Uterus (tissue), 4 donors: Measurements from ENCODE around the gene PKNOX2. TPM values are rescaled to one million over a fixed set of nuclear protein-coding genes. Genes with fewer than 3 reads are reported as not detected.

Experiments used
- DNase-seq, 2 donors: peaks; one replicate each; pipeline ENCODE4 v3.0.0-alpha.2; 2019 to 2020
- H3K27ac ChIP-seq, 2 donors: fragments of 200-600 bp; sonication (generic); 1 replicate in 1 of 2; 2 replicates in 1 of 2; pipeline ENCODE4 v1.5.1; 2016 to 2018
- H3K27me3 ChIP-seq, 2 donors: fragments of 200-600 bp; sonication (generic); one replicate each; pipeline ENCODE4 v1.5.1; 2018 to 2019; ENCODE audit warnings: control low read depth in 1 of 2
- H3K36me3 ChIP-seq, 2 donors: fragments of 200-600 bp; sonication (generic); one replicate each; pipeline ENCODE4 v1.5.1; 2019; ENCODE audit warnings: control low read depth in 1 of 2
- H3K4me1 ChIP-seq, 2 donors: fragments of 200-600 bp; sonication (generic); one replicate each; pipeline ENCODE4 v1.5.1; 2018 to 2019; ENCODE audit warnings: control low read depth in 1 of 2
- H3K4me3 ChIP-seq, 2 donors: fragments of 200-600 bp; sonication (generic); 1 replicate in 1 of 2; 2 replicates in 1 of 2; pipeline ENCODE4 v1.5.1; 2018 to 2019; ENCODE audit warnings: mild to moderate bottlenecking in 1 of 2
- H3K9me3 ChIP-seq, 2 donors: fragments of 200-600 bp; sonication (generic); one replicate each; pipeline ENCODE4 v1.5.1; 2019; ENCODE audit warnings: control low read depth in 1 of 2
- CTCF ChIP-seq, 4 experiments: fragments of 200-600 bp in 2 of 4; fragments of 450-650 bp in 2 of 4; sonication (generic) in 2 of 4; IDR thresholded peaks; one replicate each; pipeline ENCODE4 v1.5.1; 2016 to 2019; ENCODE audit warnings: antibody characterized with exemption in 4 of 4, mild to moderate bottlenecking in 2 of 4, moderate library complexity in 1 of 4
- POLR2A ChIP-seq, 2 donors: fragments of 450-650 bp; IDR thresholded peaks; one replicate each; pipeline ENCODE4 v1.6.1; 2016; ENCODE audit warnings: antibody characterized with exemption in 2 of 2, mild to moderate bottlenecking in 1 of 2, moderate library complexity in 1 of 2
- intact Hi-C: fragments of 100-400 bp; cut with DNase I; formaldehyde crosslinking; loops from one replicate; pipeline ENCODE4 v1.15.1; 2023; ENCODE audit warnings: low total_unique reads
- total RNA-seq, 4 donors: library from RNA; depleted of rRNA in 3 of 4; stranded (reverse); fragments of >200 nt in 3 of 4; gene quantifications; one replicate each; pipeline versions ENCODE4 v1.1.0 to v1.2.4, GENCODE V29; 2014 to 2023
- donor health status: DM: yes; HTN: yes; CAD: no.

PKNOX2 gene
- total RNA-seq, 4 donors from 2014 or later = 0.29 to 22.7 (median 3.3) TPM

DNA sequence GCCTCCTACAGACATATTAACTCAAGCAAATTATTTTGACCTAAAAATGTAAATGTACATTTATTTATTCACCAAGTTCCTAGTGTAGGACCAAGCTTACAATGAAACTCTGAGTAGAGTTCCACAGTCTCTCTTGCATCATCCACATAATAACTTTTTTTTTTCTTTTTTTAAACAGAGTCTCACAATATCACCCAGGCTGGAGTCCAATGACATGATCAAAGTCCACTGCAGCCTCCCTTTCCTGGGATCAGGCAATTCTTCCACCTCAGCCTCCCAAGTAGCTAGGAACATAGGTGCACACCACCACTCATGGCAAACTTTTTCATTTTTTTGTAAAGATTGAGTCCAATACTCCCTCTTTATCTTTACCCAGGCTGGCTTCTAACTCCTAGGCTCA lies 303.5 kb downstream of the PKNOX2 start:
- Histone ChIP-seq H3K4me3 (no peak overlapping the region), H3K27ac (no peak overlapping the region), H3K27me3 (no peaks in the 10 kb centered on the region), H3K4me1 (no peaks in the 10 kb centered on the region), H3K9me3 (no peaks in the 10 kb centered on the region), H3K36me3 (no peaks in the 10 kb centered on the region)
- intact Hi-C loops = no loop called here
- DNase-seq = no peak
- TF ChIP-seq CTCF (IDR thresholded peaks at IDR 0.05) (no peak), POLR2A (IDR thresholded peaks at IDR 0.05) (no peak)

DNA sequence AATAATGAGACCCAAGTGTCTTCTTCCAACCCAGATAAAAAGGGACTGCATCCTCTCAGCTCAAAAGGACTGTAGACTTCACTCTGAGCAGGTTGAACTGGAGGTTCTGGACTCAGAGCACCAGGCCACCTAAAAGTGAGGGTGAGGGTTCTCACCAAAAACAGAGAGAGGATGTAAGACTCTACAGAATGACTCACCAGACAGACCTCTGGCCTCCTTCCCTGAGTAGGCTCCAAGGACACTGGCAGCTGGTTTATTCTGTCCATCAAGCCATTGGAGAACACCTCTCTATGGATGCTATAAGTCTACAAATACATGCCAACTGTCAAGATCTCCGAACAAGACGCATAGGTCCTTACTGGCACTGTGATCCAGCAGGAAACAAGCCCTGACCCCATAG lies 304.3 kb downstream of the PKNOX2 start:
- H3K27ac ChIP-seq = no peak overlapping the region
- intact Hi-C loops = no loop called here
- no peaks in the 10 kb centered on the region for H3K4me1 ChIP-seq

DNA sequence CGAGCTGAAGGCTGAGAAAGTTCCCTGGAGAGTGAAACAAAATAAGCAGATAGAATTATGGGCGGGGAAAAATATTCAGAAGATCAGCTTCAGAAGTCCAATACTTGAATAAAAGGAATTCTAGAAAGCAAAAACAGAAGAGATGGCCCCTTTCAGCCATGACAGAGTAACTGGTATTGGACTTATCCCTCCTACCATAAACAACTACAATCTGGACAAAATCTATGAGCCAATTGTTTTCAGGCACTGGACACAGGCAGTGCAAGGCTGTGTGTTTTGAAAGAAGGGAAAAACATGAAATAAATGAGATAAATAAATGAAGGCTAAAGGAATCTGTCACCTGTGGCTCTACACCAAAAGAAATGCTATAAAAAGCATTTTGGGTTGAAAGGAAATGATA lies 305.8 kb downstream of the PKNOX2 start:
- no peaks in the 10 kb centered on the region for H3K27me3 ChIP-seq
- H3K4me3 ChIP-seq = no peak overlapping the region
- H3K27ac ChIP-seq = no peak overlapping the region
- TF ChIP-seq CTCF (IDR thresholded peaks at IDR 0.05) = no peak
- TF ChIP-seq POLR2A (IDR thresholded peaks at IDR 0.05) = no peak
- H3K36me3 ChIP-seq = no peaks in the 10 kb centered on the region
- H3K4me1 ChIP-seq = no peaks in the 10 kb centered on the region
- DNase-seq = no peak
- intact Hi-C loops = no loop called here
- H3K9me3 ChIP-seq = no peaks in the 10 kb centered on the region

More for the DNA sequence above, 304.3 kb downstream of the PKNOX2 start:
- Histone ChIP-seq H3K9me3 (no peaks in the 10 kb centered on the region), H3K4me3 (no peak overlapping the region), H3K36me3 (no peaks in the 10 kb centered on the region), H3K27me3 (no peaks in the 10 kb centered on the region)
- TF ChIP-seq CTCF (IDR thresholded peaks at IDR 0.05) = no peak
- no peak for DNase-seq

GRCh38 chr11:125476721-125477120 lies 312.2 kb downstream of the PKNOX2 start:
- intact Hi-C loops = no loop called here
- H3K4me1 ChIP-seq = no peaks in the 10 kb centered on the region
- no peaks in the 10 kb centered on the region for H3K9me3 ChIP-seq
- no peak overlapping the region for H3K27ac ChIP-seq
- no peaks in the 10 kb centered on the region for H3K36me3 ChIP-seq
- H3K27me3 ChIP-seq = no peaks in the 10 kb centered on the region
- no peak for TF ChIP-seq POLR2A (IDR thresholded peaks at IDR 0.05)
- no peak for TF ChIP-seq CTCF (IDR thresholded peaks at IDR 0.05)
- no peak overlapping the region for H3K4me3 ChIP-seq
- no peak for DNase-seq

DNA sequence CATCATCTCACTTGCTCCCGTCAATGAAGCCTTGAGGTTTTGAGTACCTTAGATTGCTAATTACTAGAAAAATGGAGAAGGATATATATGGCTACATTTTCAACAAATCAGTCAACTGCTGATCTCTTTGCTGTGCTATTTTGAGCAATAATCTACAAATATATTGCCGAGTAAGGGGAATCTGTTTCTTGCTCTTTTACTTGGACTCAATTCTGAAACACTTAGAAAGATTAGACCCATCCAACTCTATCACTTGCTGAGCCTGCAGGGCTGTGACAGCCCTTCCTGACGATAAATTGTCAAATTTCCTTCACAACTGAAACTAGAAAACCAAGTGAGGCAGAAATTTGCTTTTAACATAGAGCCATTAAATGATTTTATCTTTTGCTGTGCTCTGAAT lies 314.6 kb downstream of the PKNOX2 start:
- TF ChIP-seq POLR2A (IDR thresholded peaks at IDR 0.05) (no peak), CTCF (IDR thresholded peaks at IDR 0.05) (no peak)
- DNase-seq = no peak
- Histone ChIP-seq H3K36me3 (no peaks in the 10 kb centered on the region), H3K4me1 (no peaks in the 10 kb centered on the region), H3K9me3 (no peaks in the 10 kb centered on the region), H3K4me3 (no peak overlapping the region), H3K27ac (no peak overlapping the region), H3K27me3 (no peaks in the 10 kb centered on the region)
- intact Hi-C loops = no loop called here
